ENCODE measurements around the gene CDC42SE1. TPM values are rescaled to one million over a fixed set of nuclear protein-coding genes. Genes with fewer than 3 reads are reported as not detected.

CDC42SE1 gene
- total and polyA plus RNA-seq, 9 of the 15 experiments (the other 6 are each of a cell fraction or from before 2014, with no cell fraction given) = 78.1 to 189 (median 114) TPM

DNA sequence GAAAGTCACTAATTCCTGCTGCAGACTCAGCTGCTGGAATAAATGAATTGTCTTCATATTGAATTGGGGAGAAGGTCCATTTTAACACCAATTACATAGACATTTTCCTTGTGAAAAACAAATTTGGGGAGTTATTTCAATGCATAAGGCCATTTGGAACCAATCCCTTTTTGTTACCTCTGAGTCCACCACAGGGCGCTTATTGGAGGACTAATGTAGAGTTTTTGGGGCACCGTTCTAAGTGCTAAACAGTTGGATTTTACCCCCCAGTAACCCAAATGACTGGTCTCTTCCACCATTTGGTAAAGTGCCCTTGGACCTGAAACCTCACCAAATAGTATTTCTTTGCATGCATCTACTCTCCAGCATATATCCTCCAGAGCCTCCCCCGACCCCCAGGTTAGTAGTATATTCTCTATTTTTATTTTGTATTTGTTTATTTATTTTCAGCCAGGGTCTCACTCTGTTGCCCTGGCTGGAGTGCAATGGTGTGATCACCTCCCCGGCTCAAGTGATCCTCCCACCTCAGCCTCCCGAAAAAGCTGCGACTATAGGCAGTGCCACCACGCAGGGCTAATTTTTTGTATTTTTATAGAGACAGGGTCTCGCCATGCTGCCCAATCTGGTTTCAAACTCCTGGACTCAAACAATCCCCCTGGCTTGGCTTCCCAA is 49.6 kb downstream of the CDC42SE1 start:
- intact Hi-C loops (cut with micrococcal nuclease) (loop anchor here (5.0 kb wide), 2 partner anchors 47 to 62 kb away; partner anchors contain the start of genes CDC42SE1 and GABPB2), in situ Hi-C loops (cut with MboI) (no loop called here)
- H2AFZ ChIP-seq (ENCODE audit: low read depth, low read length) = peak overlapping the region; percentile 96; the same call in 1 of the 2 replicates
- peak overlapping the region; percentile 100 for H3K4me2 ChIP-seq (ENCODE audit: insufficient read depth, low read length)
- ATAC-seq (no peak), DNase-seq (ENCODE audit: extremely low read depth in 1 of 4, low spot score in 3 of 4) (no peak), FAIRE-seq (no peak)
- no peaks in the 10 kb centered on the region for H3K9me3 ChIP-seq (replicated peaks; ENCODE audit: control insufficient read depth, insufficient read depth, low read depth, low read length)
- H3K4me1 ChIP-seq (replicated peaks in 1 of 2; ENCODE audit: control insufficient read depth in 2 of 2, insufficient read depth in 2 of 2, low read length in 2 of 2) = peaks cover 41 to 53% of the 10 kb centered on the region in 2 experiments
- WGBS (ENCODE audit: insufficient coverage, low coverage, missing lambda C conversion rate) = 43% methylated on average over 8 of the region's 8 CpGs
- no peaks in the 10 kb centered on the region for H4K20me1 ChIP-seq (replicated peaks; ENCODE audit: control insufficient read depth, insufficient read depth, low read length)
- peak overlapping the region; percentile 88 to 95; a peak in 3 of 4 replicates for H3K9ac ChIP-seq (ENCODE audit: insufficient read depth in 1 of 2, low read depth in 2 of 2, low read length in 2 of 2)
- no peaks in the 10 kb centered on the region for H3K27me3 ChIP-seq (ENCODE audit: control insufficient read depth in 2 of 2, insufficient read depth in 2 of 2, low read length in 2 of 2)
- H3K27ac ChIP-seq (ENCODE audit: extremely low read depth, low read depth, low read length) = peak overlapping the region; percentile 92
- H3K4me3 ChIP-seq = peak overlapping the region; percentile 87
- BruUV-seq (replicated peaks) = no TSS peak
- ChIA-PET POLR2A (interaction anchor here (0.6 to 2.8 kb wide), 6 partner anchors 12 to 382 kb away, joined by 3 to 8 read pairs (median 3); partner anchors contain the start of gene GABPB2), CTCF (ENCODE audit: low intra/inter-chr PET ratio) (no interaction called here)
- peaks cover 56% of the 10 kb centered on the region for H3K79me2 ChIP-seq (ENCODE audit: control insufficient read depth, insufficient read depth, low read length)
- H3K9me1 ChIP-seq (ENCODE audit: control insufficient read depth, insufficient read depth, low read length) = no peaks in the 10 kb centered on the region
- H3K36me3 ChIP-seq (ENCODE audit: control insufficient read depth, insufficient read depth, low read length) = peaks cover 17% of the 10 kb centered on the region; the same call in 2 of the 3 replicates
- TF ChIP-seq ZNF444 (CRISPR knock-in tag; IDR thresholded peaks at IDR 0.05) = no peak
- TF ChIP-seq ZNF174 (CRISPR knock-in tag; IDR thresholded peaks at IDR 0.05) = no peak
- TF ChIP-seq, protein P1, sequence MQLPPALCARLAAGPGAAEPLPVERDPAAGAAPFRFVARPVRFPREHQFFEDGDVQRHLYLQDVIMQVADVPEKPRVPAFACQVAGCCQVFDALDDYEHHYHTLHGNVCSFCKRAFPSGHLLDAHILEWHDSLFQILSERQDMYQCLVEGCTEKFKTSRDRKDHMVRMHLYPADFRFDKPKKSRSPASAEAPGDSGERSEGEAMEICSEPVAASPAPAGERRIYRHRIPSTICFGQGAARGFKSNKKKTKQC (CRISPR knock-in tag; IDR thresholded peaks at IDR 0.05) = no peak
- no peak for TF ChIP-seq ZNF311 (CRISPR knock-in tag; IDR thresholded peaks at IDR 0.05)
- TF ChIP-seq, protein P2, sequence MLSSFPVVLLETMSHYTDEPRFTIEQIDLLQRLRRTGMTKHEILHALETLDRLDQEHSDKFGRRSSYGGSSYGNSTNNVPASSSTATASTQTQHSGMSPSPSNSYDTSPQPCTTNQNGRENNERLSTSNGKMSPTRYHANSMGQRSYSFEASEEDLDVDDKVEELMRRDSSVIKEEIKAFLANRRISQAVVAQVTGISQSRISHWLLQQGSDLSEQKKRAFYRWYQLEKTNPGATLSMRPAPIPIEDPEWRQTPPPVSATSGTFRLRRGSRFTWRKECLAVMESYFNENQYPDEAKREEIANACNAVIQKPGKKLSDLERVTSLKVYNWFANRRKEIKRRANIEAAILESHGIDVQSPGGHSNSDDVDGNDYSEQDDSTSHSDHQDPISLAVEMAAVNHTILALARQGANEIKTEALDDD (IDR thresholded peaks at IDR 0.05) = 0 out of 2 replicates have a peak, but pooled peaks have one; percentile 12
- TF ChIP-seq, protein P3, sequence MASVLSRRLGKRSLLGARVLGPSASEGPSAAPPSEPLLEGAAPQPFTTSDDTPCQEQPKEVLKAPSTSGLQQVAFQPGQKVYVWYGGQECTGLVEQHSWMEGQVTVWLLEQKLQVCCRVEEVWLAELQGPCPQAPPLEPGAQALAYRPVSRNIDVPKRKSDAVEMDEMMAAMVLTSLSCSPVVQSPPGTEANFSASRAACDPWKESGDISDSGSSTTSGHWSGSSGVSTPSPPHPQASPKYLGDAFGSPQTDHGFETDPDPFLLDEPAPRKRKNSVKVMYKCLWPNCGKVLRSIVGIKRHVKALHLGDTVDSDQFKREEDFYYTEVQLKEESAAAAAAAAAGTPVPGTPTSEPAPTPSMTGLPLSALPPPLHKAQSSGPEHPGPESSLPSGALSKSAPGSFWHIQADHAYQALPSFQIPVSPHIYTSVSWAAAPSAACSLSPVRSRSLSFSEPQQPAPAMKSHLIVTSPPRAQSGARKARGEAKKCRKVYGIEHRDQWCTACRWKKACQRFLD (CRISPR knock-in tag; IDR thresholded peaks at IDR 0.05) = no peak
- TF ChIP-seq, protein P4, sequence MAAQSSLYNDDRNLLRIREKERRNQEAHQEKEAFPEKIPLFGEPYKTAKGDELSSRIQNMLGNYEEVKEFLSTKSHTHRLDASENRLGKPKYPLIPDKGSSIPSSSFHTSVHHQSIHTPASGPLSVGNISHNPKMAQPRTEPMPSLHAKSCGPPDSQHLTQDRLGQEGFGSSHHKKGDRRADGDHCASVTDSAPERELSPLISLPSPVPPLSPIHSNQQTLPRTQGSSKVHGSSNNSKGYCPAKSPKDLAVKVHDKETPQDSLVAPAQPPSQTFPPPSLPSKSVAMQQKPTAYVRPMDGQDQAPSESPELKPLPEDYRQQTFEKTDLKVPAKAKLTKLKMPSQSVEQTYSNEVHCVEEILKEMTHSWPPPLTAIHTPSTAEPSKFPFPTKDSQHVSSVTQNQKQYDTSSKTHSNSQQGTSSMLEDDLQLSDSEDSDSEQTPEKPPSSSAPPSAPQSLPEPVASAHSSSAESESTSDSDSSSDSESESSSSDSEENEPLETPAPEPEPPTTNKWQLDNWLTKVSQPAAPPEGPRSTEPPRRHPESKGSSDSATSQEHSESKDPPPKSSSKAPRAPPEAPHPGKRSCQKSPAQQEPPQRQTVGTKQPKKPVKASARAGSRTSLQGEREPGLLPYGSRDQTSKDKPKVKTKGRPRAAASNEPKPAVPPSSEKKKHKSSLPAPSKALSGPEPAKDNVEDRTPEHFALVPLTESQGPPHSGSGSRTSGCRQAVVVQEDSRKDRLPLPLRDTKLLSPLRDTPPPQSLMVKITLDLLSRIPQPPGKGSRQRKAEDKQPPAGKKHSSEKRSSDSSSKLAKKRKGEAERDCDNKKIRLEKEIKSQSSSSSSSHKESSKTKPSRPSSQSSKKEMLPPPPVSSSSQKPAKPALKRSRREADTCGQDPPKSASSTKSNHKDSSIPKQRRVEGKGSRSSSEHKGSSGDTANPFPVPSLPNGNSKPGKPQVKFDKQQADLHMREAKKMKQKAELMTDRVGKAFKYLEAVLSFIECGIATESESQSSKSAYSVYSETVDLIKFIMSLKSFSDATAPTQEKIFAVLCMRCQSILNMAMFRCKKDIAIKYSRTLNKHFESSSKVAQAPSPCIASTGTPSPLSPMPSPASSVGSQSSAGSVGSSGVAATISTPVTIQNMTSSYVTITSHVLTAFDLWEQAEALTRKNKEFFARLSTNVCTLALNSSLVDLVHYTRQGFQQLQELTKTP (IDR thresholded peaks at IDR 0.05; ENCODE audit: low read depth in 1 of 2, partially characterized antibody in 2 of 2) = no peak
- no peak for TF ChIP-seq ZNF445 (CRISPR knock-in tag; IDR thresholded peaks at IDR 0.05; ENCODE audit: low read depth)
- no peak for TF ChIP-seq ZNF224 (CRISPR knock-in tag; IDR thresholded peaks at IDR 0.05)
- TF ChIP-seq ETV6 (IDR thresholded peaks at IDR 0.05; ENCODE audit: borderline replicate concordance in 1 of 2, low read depth in 2 of 2, low read length in 1 of 2) = no peak
- no peak for TF ChIP-seq ETV6 (CRISPR knock-in tag; IDR thresholded peaks at IDR 0.05; ENCODE audit: borderline replicate concordance)
- no peak for TF ChIP-seq STAT5B (CRISPR knock-in tag; IDR thresholded peaks at IDR 0.05)

All from K562 (cell line).